Keratinocyte (primary cell): ENCODE results near the gene PTPRN2. TPM values are rescaled to one million over a fixed set of nuclear protein-coding genes. Genes with fewer than 3 reads are reported as not detected.

Experiments
- DNase-seq: peaks from one replicate; pipeline ENCODE4 v3.0.0-alpha.2; 2011; ENCODE audit warnings: low read depth, missing footprints, low spot score
- FAIRE-seq: peaks from 2 replicates; lab custom pipeline; 2011; peaks lifted over from hg19 to GRCh38; lab: Jason Lieb, UNC
- H2AFZ ChIP-seq: 2 replicates; pipeline ENCODE4 v1.6.0; 2012; ENCODE audit warnings: low read length, control low read depth, inconsistent platforms; ENCODE audit not compliant: control insufficient read depth
- H3K27ac ChIP-seq: 2 replicates; pipeline ENCODE4 v1.5.1; 2011; ENCODE audit warnings: low read length; ENCODE audit not compliant: control insufficient read depth, insufficient read depth
- H3K27me3 ChIP-seq: 3 replicates; pipeline ENCODE4 v1.6.0; 2011; ENCODE audit warnings: low read length; ENCODE audit not compliant: control insufficient read depth, insufficient read depth; ENCODE audit errors: extremely low read depth
- H3K36me3 ChIP-seq, 2 experiments: 2 replicates in 1 of 2; 3 replicates in 1 of 2; pipeline ENCODE4 v1.5.1; 2011; ENCODE audit warnings: low read length in 2 of 2, mild to moderate bottlenecking in 1 of 2; ENCODE audit not compliant: control insufficient read depth in 2 of 2, insufficient read depth in 2 of 2; ENCODE audit errors: extremely low read depth in 1 of 2
- H3K4me1 ChIP-seq: 3 replicates; pipeline ENCODE4 v1.5.1; 2011; ENCODE audit warnings: low read length; ENCODE audit not compliant: control insufficient read depth, insufficient read depth; ENCODE audit errors: extremely low read depth
- H3K4me2 ChIP-seq: 3 replicates; pipeline ENCODE4 v1.6.0; 2011; ENCODE audit warnings: low read depth, low read length; ENCODE audit not compliant: control insufficient read depth, insufficient read depth; ENCODE audit errors: extremely low read depth
- H3K4me3 ChIP-seq, 3 experiments: fragments of 200-600 bp in 1 of 3; sonication (generic) in 1 of 3; 2 replicates in 2 of 3; 3 replicates in 1 of 3; pipeline ENCODE4 v1.5.1; 2011 to 2016; ENCODE audit warnings: low read length in 3 of 3, mild to moderate bottlenecking in 3 of 3, control low read depth in 2 of 3, inconsistent platforms in 1 of 3, low read depth in 1 of 3, mixed read lengths in 1 of 3, mixed run types in 1 of 3, moderate library complexity in 1 of 3; ENCODE audit not compliant: control insufficient read depth in 2 of 3, insufficient read depth in 2 of 3; ENCODE audit errors: extremely low read depth in 1 of 3
- H3K79me2 ChIP-seq: 2 replicates; pipeline ENCODE4 v1.6.0; 2012; ENCODE audit warnings: low read length; ENCODE audit not compliant: control insufficient read depth, insufficient read depth
- H3K9ac ChIP-seq: 3 replicates; pipeline ENCODE4 v1.6.0; 2011; ENCODE audit warnings: low read length; ENCODE audit not compliant: control insufficient read depth, insufficient read depth; ENCODE audit errors: extremely low read depth
- H3K9me1 ChIP-seq: 3 replicates; pipeline ENCODE4 v1.6.0; 2011; ENCODE audit warnings: low read length; ENCODE audit not compliant: control insufficient read depth, insufficient read depth; ENCODE audit errors: extremely low read depth
- H3K9me3 ChIP-seq: 2 replicates; pipeline ENCODE4 v1.5.1; 2012; ENCODE audit warnings: low read depth, low read length; ENCODE audit not compliant: control insufficient read depth
- H4K20me1 ChIP-seq: 3 replicates; pipeline ENCODE4 v1.6.0; 2011; ENCODE audit warnings: low read length; ENCODE audit not compliant: control insufficient read depth, insufficient read depth; ENCODE audit errors: extremely low read depth
- EZH2 ChIP-seq: IDR thresholded peaks from one replicate; pipeline ENCODE4 v1.6.1; 2012; ENCODE audit warnings: inconsistent platforms, mild to moderate bottlenecking, low read length, moderate library complexity
- dilution Hi-C: fragments of 300-500 bp; cut with MboI; formaldehyde crosslinking; loops from one replicate; pipeline ENCODE4 v1.7.0; 2020; ENCODE audit warnings: low sequenced_read_pairs; ENCODE audit not compliant: extremely low pct_ligation_motif_present
- polyA plus RNA-seq, 5 experiments: library from polyadenylated mRNA; depleted of rRNA in 3 of 5; stranded (reverse) in 3 of 5; stranded (forward) in 1 of 5; unstranded in 1 of 5; fragments of >200 nt; gene quantifications; 1 replicate in 1 of 5; 2 replicates in 3 of 5; 3 replicates in 1 of 5; pipeline versions ENCODE4 v1.2.1 to v1.2.3, GENCODE V29; 2011 to 2012; ENCODE audit warnings: missing spikeins in 2 of 5, low read depth in 1 of 5, low replicate concordance in 1 of 5
- TF ChIP-seq, protein P1 (sequence below), 3 experiments: IDR thresholded peaks in 1 of 3; conservative IDR thresholded peaks in 1 of 3; optimal IDR thresholded peaks in 1 of 3; 2 replicates in 2 of 3; 3 replicates in 1 of 3; pipeline versions ENCODE3 to v1.5.1; 2011; ENCODE audit warnings: low read length in 3 of 3, mild to moderate bottlenecking in 3 of 3, moderate library complexity in 2 of 3, control low read depth in 1 of 3, inconsistent platforms in 1 of 3; ENCODE audit not compliant: insufficient read depth in 2 of 3; ENCODE audit errors: extremely low read depth in 1 of 3

PTPRN2 gene
- polyA plus RNA-seq, 1 donor (not counting 4 experiments of a cell fraction or from before 2014, with no cell fraction given) = not detected

DNA sequence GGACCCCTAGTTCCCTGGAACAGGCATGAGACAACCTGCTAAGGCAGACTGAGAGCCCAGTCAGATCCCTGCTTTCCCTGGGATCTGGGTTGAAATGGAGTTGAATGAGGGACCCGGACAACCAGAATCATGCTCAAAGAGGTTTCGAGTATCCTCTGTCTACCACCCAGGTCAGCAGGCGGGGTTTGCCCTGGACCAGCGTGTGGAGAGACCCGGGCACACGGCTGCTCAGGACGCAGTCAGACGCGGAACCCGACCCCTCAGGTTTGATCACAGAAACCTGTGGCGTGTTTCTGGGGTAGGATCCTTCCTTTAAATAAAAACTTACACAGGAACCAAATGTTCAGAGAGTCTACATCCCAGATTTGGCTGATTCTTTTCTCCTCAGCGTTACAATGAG, 330.6 kb downstream of the PTPRN2 start:
- Histone ChIP-seq H3K36me3 (no peaks in the 10 kb centered on the region), H3K9ac (no peak overlapping the region), H3K27ac (no peak overlapping the region), H3K9me1 (no peaks in the 10 kb centered on the region), H3K9me3 (peaks cover 26% of the 10 kb centered on the region), H4K20me1 (no peaks in the 10 kb centered on the region), H2AFZ (no peak overlapping the region), H3K4me1 (no peaks in the 10 kb centered on the region), H3K79me2 (no peaks in the 10 kb centered on the region), H3K27me3 (no peaks in the 10 kb centered on the region), H3K4me3 (no peak overlapping the region), H3K4me2 (no peak overlapping the region)
- dilution Hi-C loops = no loop called here
- DNase-seq (no peak), FAIRE-seq (no peak)
- no peak for TF ChIP-seq EZH2
- TF ChIP-seq, protein P1, sequence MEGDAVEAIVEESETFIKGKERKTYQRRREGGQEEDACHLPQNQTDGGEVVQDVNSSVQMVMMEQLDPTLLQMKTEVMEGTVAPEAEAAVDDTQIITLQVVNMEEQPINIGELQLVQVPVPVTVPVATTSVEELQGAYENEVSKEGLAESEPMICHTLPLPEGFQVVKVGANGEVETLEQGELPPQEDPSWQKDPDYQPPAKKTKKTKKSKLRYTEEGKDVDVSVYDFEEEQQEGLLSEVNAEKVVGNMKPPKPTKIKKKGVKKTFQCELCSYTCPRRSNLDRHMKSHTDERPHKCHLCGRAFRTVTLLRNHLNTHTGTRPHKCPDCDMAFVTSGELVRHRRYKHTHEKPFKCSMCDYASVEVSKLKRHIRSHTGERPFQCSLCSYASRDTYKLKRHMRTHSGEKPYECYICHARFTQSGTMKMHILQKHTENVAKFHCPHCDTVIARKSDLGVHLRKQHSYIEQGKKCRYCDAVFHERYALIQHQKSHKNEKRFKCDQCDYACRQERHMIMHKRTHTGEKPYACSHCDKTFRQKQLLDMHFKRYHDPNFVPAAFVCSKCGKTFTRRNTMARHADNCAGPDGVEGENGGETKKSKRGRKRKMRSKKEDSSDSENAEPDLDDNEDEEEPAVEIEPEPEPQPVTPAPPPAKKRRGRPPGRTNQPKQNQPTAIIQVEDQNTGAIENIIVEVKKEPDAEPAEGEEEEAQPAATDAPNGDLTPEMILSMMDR (optimal IDR thresholded peaks at IDR 0.05 in 1 of 3, IDR thresholded peaks at IDR 0.05 in 1 of 3, conservative IDR thresholded peaks at IDR 0.05 in 1 of 3; ENCODE audit: extremely low read depth in 1 of 3, insufficient read depth in 2 of 3, low read length in 3 of 3) = no peak

DNA sequence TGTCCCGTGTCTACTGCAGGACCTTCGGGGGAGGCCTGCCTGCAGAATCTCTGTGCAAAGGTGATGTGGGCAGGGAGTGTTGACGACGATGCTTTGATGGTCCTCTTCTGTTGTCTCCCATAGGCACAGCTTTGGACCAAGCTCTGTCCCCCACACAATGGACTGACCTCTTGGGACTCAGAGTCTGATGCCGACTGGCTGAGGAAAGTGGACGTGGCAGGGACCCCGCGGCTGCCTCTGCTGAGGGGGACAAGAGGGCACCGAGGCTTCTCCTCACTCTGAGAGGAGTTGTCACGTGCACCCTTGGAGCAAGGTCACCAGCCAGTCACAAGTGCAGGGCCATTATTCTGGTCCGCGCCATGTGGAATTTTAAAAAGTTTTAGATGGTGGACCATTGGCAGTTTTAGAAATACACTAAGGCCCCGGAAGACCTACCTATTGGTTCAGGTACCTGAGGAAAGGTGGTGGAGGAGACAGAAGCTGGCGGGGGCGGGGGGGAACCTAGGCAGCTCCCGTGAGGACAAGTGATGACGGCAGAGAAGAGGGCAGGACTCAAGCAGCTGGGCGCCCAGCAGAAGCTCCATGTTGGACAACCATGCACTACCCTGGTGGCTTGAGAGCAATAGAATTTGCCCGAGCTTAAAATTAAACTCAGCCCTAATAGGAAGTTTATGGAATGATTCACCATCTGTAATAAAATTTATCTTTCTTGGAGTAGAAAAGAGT, 331.4 kb downstream of the PTPRN2 start:
- Histone ChIP-seq H4K20me1 (no peaks in the 10 kb centered on the region), H3K36me3 (no peaks in the 10 kb centered on the region), H3K4me2 (no peak overlapping the region), H3K79me2 (no peaks in the 10 kb centered on the region), H3K9me3 (peaks cover 30% of the 10 kb centered on the region), H3K27ac (no peak overlapping the region), H2AFZ (no peak overlapping the region), H3K4me1 (no peaks in the 10 kb centered on the region), H3K9me1 (no peaks in the 10 kb centered on the region), H3K9ac (no peak overlapping the region), H3K4me3 (no peak overlapping the region), H3K27me3 (no peaks in the 10 kb centered on the region)
- DNase-seq (no peak), FAIRE-seq (no peak)
- dilution Hi-C loops = no loop called here
- TF ChIP-seq, protein P1 (optimal IDR thresholded peaks at IDR 0.05 in 1 of 3, IDR thresholded peaks at IDR 0.05 in 1 of 3, conservative IDR thresholded peaks at IDR 0.05 in 1 of 3; ENCODE audit: extremely low read depth in 1 of 3, insufficient read depth in 2 of 3, low read length in 3 of 3) = no peak
- no peak for TF ChIP-seq EZH2
